IPS-18a (cell line): ENCODE measurements around the gene ANAPC2.

ENCODE experiments used
- H3K27ac ChIP-seq: one replicate; pipeline ENCODE4 v1.5.1; 2013; ENCODE audit warnings: low read length
- H3K27me3 ChIP-seq: one replicate; pipeline ENCODE4 v1.6.1; 2013; ENCODE audit warnings: mild to moderate bottlenecking, low read length; ENCODE audit not compliant: control insufficient read depth, insufficient read depth
- H3K36me3 ChIP-seq: one replicate; pipeline ENCODE4 v1.6.1; 2013; ENCODE audit warnings: low read depth, low read length; ENCODE audit not compliant: control insufficient read depth
- H3K4me1 ChIP-seq: one replicate; pipeline ENCODE4 v1.6.1; 2013; ENCODE audit warnings: low read depth, low read length; ENCODE audit not compliant: control insufficient read depth
- H3K4me3 ChIP-seq: one replicate; pipeline ENCODE4 v1.5.1; 2013; ENCODE audit warnings: low read length
- H3K9ac ChIP-seq: one replicate; pipeline ENCODE4 v1.6.1; 2013; ENCODE audit warnings: mild to moderate bottlenecking, low read length, moderate library complexity
- H3K9me3 ChIP-seq: one replicate; pipeline ENCODE4 v1.6.1; 2013; ENCODE audit warnings: low read depth, low read length; ENCODE audit not compliant: control insufficient read depth

The ANAPC2 gene

DNA sequence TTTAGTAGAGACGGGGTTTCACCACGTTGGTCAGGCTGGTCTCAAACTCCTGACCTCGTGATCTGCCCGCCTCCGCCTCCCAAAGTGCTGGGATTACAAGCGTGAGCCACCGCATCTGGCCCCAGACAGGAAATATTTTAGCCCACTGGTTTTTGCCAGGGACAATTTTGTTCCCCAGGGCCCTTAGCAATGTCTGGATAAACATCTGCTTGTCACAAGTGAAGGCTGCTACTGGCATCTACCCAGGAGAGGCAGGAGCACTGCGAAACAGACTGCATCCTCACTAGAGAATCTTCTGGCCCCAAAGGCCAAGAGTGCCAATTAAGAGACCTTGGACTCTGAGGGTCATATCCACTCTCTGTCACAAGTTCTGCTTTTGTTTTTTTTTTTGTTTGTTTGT lies 14.6 kb upstream of the ANAPC2 start:
- peaks cover 9% of the 10 kb centered on the region for H3K4me1 ChIP-seq
- H3K36me3 ChIP-seq, result no peaks in the 10 kb centered on the region
- H3K27ac ChIP-seq, result no peak overlapping the region
- no peak overlapping the region for H3K4me3 ChIP-seq
- H3K9ac ChIP-seq, result no peak overlapping the region
- no peaks in the 10 kb centered on the region for H3K27me3 ChIP-seq
- no peaks in the 10 kb centered on the region for H3K9me3 ChIP-seq

DNA sequence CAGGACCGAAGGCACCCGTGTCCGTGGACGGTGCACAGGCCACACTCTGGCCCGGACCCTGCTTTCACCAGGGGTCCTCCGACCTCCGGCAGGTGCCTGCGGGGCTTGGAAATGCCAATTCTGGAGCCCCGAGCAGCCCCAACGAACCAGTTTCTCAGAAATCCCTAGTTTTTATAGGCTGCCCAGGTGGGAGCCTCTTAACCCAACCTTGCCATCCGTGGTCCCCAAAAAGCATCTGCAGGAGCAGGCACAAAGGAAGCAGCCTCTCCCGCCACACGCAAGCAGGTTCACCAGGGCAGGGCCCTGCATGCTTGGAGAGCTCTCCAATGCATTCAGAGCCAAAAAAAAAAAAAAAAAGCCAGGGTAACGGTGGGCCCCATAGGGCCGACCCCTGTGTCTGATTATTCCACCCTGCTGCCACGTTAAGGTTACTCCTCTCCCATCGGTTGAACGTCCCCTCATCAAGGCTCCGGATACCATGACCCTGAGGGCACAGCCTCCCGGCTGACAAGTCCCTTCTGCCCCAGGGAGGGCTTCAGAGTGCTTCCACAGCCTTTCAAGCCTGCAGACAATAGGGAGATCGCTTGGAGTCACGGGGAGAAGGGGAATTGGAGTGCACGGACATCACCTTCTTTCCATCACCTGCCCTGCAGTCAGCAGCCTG lies 13.0 kb upstream of the ANAPC2 start:
- Histone ChIP-seq H3K9ac (peak overlapping the region; percentile 65), H3K27ac (peak overlapping the region; percentile 13), H3K27me3 (no peaks in the 10 kb centered on the region), H3K4me3 (peak overlapping the region; percentile 69), H3K36me3 (no peaks in the 10 kb centered on the region), H3K9me3 (no peaks in the 10 kb centered on the region), H3K4me1 (peaks cover 6% of the 10 kb centered on the region)

DNA sequence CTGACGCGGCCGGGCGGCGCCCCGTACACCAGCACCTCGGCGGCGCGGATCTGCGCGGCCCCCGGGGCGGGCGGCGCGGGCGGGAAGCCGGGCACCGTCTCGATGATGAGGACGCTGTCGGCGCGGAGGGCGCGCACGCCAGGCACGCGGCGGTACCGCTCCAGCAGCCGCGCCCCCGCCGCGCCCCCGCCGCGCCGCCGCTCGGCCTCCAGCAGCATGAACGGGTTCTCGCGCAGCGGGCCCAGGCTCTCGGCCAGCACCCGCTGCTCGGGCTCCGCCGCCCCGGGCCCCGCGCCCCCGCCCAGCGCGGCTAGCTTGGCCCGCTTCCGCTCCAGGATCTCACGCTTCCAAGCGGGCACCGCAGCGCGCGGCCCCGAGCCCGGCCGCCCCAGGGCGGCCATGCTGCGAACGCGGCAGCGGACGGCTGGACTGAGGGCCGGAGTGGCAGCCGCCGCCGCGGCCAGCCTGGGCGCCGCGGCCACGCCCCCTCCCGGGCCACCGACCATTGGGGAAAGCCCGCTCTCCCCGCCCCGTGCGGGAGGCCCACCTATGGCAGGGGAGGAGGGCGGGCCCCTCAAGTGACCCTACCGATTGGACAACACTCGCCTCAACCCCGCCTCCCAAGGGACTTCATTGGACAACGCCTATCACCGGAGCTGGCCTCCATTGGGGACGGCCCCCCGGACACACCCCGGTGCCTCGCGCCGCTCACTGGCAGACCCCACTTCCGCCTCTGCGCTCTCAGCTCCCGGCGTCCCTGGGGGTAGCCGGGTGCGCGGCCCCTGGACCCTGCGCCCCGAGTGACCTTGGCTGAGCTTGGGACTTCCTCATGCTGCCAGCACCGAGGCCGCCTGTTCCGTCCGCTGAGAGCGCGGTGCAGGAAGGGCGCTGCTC lies 12.2 kb upstream of the ANAPC2 start, which contains the start of gene TPRN:
TSS of gene TPRN (minus strand) at position 431 of the 894 bp plus-strand sequence. CDS start at position 401, 30 bp downstream.
- Histone ChIP-seq H3K9ac (peak within 1 kb of the TSS; percentile 65), H3K36me3 (no peaks in the 10 kb centered on the region), H3K27ac (peak within 1 kb of the TSS; percentile 13), H3K4me1 (peaks cover 5% of the 10 kb centered on the region), H3K27me3 (no peaks in the 10 kb centered on the region), H3K4me3 (peak within 1 kb of the TSS; percentile 69), H3K9me3 (no peaks in the 10 kb centered on the region)

DNA sequence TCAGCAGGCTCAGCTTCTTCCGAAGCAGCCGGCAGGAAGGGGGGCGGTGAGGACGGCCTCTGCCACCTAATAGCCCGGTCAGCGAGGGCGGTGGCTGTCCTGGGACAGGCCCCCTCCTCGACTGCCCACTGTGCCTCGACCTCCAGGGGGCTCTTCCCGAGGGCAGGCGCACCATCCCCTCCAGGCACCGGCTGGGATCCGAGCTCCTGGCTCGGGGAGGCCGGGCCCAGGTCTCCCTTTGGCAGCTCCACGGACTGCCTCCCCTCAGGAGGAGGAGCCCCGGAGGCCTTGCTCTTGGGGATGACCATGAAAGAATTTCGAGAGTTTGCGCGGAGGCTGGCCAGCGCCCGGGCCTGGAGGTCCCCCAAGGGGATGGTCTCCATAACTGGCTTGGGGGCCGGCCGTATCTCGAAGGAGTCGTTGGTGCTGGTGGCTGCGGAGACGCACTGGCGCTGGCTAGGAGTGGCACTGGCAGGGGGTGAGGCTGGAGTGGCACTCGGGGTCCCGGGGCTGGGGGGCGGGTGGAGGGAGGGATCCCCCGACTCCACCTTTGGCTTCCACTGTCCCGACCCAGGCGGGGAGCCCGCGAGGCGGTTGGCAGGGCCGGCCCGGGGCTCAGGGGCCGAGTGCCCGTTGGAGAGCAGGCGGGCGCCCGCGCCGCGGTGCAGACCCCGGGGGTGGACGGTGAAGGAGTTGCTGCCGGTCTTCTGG lies 11.2 kb upstream of the ANAPC2 start:
- no peaks in the 10 kb centered on the region for H3K36me3 ChIP-seq
- no peak overlapping the region for H3K9ac ChIP-seq
- peak overlapping the region; percentile 37 for H3K4me3 ChIP-seq
- H3K27ac ChIP-seq, result no peak overlapping the region
- H3K4me1 ChIP-seq, result peaks cover 5% of the 10 kb centered on the region
- H3K9me3 ChIP-seq, result no peaks in the 10 kb centered on the region
- no peaks in the 10 kb centered on the region for H3K27me3 ChIP-seq

DNA sequence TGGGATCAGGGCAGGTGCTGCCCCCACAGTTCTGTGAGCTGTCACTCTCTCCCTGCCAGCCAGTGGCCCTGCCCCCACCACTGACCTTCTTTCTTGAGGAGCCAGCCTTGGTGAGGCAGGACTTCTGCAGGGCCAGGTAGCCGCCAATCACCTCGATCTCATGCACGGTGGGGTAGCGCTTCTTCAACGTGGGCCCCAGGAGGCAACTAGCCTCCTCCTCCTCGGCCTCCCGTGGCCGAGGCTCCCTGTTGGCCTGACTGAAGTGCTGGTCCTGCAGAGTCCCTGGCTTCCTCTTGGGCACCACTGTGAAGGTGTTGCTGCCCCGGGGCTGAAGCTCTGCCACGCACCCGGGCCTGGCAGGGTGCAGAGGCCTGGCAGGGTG lies 10.5 kb upstream of the ANAPC2 start:
- Histone ChIP-seq H3K27ac (no peak overlapping the region), H3K9me3 (no peaks in the 10 kb centered on the region), H3K36me3 (no peaks in the 10 kb centered on the region), H3K9ac (no peak overlapping the region), H3K4me3 (no peak overlapping the region), H3K4me1 (peaks cover 5% of the 10 kb centered on the region), H3K27me3 (no peaks in the 10 kb centered on the region)

DNA sequence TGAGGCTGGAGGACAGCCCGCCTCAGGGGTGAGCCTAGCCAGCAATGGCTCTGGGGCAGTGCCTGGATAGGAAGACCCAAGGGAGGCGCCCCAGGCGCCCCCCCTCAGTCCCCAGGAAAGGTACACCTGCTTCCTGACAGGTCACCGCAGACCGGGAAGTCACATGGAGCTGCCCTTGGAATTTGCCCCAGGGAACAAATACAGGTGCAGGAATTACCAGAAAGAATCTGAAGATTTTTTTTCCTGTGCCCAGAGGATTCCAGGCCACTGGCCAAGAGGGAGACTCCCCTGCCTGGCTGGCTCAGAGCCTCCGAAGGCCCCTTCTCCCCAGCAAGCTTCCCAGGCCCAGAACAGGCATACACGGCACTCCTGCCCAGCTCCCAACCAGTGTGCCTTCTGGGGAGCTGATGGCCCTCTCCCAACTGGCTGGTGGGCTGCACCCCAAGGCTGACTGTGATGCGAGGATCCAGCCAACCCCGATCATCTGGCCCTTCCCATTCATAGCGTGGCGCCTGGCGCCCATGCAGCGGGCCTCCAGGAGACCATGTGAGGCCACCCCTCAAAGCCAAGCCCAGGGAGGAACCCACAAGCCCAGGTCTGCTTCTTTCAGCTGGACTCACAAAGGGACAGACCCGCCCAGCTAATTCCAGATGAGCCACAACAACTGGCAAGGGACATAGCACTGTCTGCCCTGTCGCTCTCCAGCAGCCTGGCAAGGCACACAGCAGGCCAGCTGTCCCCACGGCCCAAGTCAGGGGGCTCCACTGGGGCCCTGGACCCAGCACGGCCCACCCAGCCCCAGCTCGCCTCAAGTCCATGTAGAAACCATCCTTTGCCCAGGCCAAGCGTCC lies 9.9 kb upstream of the ANAPC2 start:
- Histone ChIP-seq H3K27me3 (no peaks in the 10 kb centered on the region), H3K4me3 (no peak overlapping the region), H3K4me1 (peaks cover 5% of the 10 kb centered on the region), H3K36me3 (no peaks in the 10 kb centered on the region), H3K9me3 (no peaks in the 10 kb centered on the region), H3K9ac (no peak overlapping the region), H3K27ac (no peak overlapping the region)

DNA sequence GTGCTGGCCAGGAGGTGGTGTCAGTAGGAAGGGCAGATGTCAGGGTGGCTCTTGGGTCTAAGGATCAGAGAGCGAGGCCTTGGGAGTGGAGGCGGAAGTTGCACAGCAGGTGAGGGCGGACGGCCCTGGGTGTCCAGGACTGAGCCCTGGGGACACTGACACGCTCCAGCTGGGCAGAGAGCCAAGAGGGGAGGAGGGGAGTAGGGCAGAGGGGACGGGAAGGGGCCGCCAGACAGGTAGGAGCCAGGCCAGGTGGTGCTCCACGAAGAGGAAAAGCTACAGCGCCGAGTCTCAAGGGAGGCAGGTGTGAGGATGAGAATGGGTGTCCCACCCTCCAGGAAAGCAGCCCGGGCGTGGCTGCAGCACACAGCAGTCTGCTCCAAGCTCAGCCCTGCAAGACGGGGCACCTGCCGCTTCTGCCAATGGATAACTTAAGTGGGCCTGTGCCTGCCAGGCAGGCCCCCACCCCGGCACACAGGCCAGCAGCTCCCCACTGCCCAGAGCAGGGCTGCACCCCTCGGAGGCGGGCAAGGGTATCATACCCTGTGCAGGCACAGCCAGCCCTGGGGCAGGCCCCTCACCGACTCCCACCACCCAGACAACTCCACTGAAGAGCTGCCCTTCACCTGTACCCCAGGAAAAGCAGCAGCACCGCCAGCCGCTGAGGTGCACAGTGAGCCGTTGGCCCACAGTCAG lies 7.3 kb upstream of the ANAPC2 start:
- Histone ChIP-seq H3K9ac (no peak overlapping the region), H3K36me3 (no peaks in the 10 kb centered on the region), H3K27ac (no peak overlapping the region), H3K27me3 (no peaks in the 10 kb centered on the region), H3K4me3 (no peak overlapping the region), H3K4me1 (no peaks in the 10 kb centered on the region), H3K9me3 (no peaks in the 10 kb centered on the region)

DNA sequence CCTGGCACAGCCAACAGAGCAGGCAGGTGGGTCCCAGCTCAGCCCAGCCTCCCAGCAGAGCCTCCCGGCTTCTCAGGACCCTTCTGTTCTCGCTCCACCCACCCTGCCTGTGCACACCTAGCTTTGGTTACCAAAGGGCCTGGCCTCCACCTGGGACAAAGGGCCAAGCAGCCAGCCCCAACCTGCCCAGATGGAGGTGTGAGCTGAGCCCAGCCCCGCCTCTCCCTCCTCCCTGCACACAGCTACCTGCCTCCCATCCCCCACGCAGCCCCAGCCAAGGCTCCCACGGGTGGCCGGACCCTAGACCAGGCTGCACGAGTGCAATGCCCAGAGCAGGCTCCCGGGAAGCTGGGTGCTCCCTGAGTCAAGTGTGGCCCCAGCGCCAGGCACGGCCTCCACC lies 6.5 kb upstream of the ANAPC2 start:
- no peaks in the 10 kb centered on the region for H3K36me3 ChIP-seq
- H3K9ac ChIP-seq, result no peak overlapping the region
- no peaks in the 10 kb centered on the region for H3K4me1 ChIP-seq
- H3K9me3 ChIP-seq, result no peaks in the 10 kb centered on the region
- H3K27me3 ChIP-seq, result no peaks in the 10 kb centered on the region
- no peak overlapping the region for H3K4me3 ChIP-seq
- no peak overlapping the region for H3K27ac ChIP-seq

DNA sequence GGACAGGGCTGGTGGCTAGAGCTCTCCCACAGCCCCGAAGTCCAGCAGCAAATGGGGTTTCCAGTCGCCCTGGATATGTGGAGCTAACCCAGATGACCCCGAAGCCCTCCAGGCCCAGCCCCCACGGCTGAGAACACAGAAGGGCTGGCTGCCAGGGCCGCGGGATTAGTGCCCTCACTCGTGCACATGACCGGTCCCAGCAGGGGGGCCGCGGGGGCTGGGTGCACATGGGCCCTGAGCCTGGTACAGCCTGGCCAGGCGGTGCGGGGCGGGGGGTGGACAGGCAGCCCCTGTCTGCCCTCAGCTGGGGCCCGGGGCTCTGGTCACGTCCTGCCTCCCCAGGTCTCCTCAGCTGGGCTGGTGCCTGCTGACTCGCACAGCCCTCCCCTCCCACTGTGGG lies 6.0 kb upstream of the ANAPC2 start:
- no peak overlapping the region for H3K9ac ChIP-seq
- H3K36me3 ChIP-seq, result no peaks in the 10 kb centered on the region
- H3K9me3 ChIP-seq, result no peaks in the 10 kb centered on the region
- no peak overlapping the region for H3K4me3 ChIP-seq
- no peak overlapping the region for H3K27ac ChIP-seq
- peaks cover 4% of the 10 kb centered on the region for H3K4me1 ChIP-seq
- no peaks in the 10 kb centered on the region for H3K27me3 ChIP-seq

DNA sequence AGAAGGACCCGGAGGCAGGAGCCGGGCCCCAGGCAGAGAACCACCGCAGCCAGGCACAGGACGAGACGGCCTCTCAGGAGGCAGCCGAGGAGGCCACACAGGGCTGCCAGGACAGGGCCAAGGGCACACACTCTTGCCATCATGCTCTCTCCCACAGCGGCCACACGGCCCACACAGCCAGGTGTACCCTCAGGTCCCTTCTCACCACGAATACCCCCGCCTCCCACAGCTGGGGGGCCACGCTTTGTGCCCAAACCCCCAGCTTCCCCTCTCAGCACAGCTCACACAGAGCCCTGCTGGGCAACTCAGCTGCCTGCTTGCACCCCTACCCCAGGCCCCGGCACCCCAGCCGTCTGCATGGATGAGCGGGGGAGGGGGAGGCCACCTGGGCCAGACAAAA lies 5.4 kb upstream of the ANAPC2 start:
- no peak overlapping the region for H3K27ac ChIP-seq
- no peaks in the 10 kb centered on the region for H3K9me3 ChIP-seq
- H3K36me3 ChIP-seq, result no peaks in the 10 kb centered on the region
- no peak overlapping the region for H3K4me3 ChIP-seq
- H3K4me1 ChIP-seq, result peaks cover 5% of the 10 kb centered on the region
- no peak overlapping the region for H3K9ac ChIP-seq
- H3K27me3 ChIP-seq, result no peaks in the 10 kb centered on the region
